Urinary bladder (tissue), 4 donors: ENCODE results near the gene P2RX6. TPM values are rescaled to one million over a fixed set of nuclear protein-coding genes. Genes with fewer than 3 reads are reported as not detected.

ENCODE experiments used
- DNase-seq: peaks from one replicate; pipeline ENCODE4 v3.0.0-alpha.2; 2015; ENCODE audit errors: extremely low spot score
- H3K27ac ChIP-seq: one replicate; pipeline ENCODE4 v1.5.1; 2013; ENCODE audit warnings: low read depth, mild to moderate bottlenecking, moderate library complexity
- H3K36me3 ChIP-seq: one replicate; pipeline ENCODE4 v1.6.1; 2013; ENCODE audit warnings: mild to moderate bottlenecking, moderate library complexity; ENCODE audit not compliant: insufficient read depth
- H3K4me1 ChIP-seq: one replicate; pipeline ENCODE4 v1.6.1; 2013; ENCODE audit warnings: mild to moderate bottlenecking, moderate library complexity; ENCODE audit not compliant: insufficient read depth
- H3K4me3 ChIP-seq: one replicate; pipeline ENCODE4 v1.5.1; 2013; ENCODE audit warnings: low read depth, low read length
- WGBS: extraction: QIAGEN DNeasy Blood & Tissue Kit; methylation state at CpG from one replicate; pipeline ENCODE4 v1.1.7; 2013; 5-methylcytosine and 5-hydroxymethylcytosine counted together
- polyA plus RNA-seq: library from polyadenylated mRNA; stranded (reverse); fragments of 200-250 nt; gene quantifications from one replicate; pipeline ENCODE4 v1.2.3, GENCODE V29; 2013
- total RNA-seq: library from RNA; depleted of rRNA; stranded (reverse); fragments of >200 nt; gene quantifications from one replicate; pipeline ENCODE4 v1.2.3, GENCODE V29; 2014
- donor health status: healthy with polysubstance abuse.
- donor health status: healthy.

P2RX6 gene
- total and polyA plus RNA-seq, 2 donors: 0.74 to 0.96 TPM

- Histone ChIP-seq H3K4me3 (no peak overlapping the region), H3K27ac (no peak overlapping the region), H3K4me1 (no peaks in the 10 kb centered on the region), H3K36me3 (no peaks in the 10 kb centered on the region)
- DNase-seq: no peak
- 81% methylated on average over 14 of the region's 14 CpGs for WGBS
Measured at GRCh38 chr22:20975541-20976290, 39.2 kb upstream of the P2RX6 start.

- 84% methylated on average over 24 of the region's 24 CpGs for WGBS
- Histone ChIP-seq H3K36me3 (no peaks in the 10 kb centered on the region), H3K27ac (no peak overlapping the region), H3K4me1 (no peaks in the 10 kb centered on the region), H3K4me3 (no peak overlapping the region)
- no peak for DNase-seq
Measured at GRCh38 chr22:20976291-20976877, 38.6 kb upstream of the P2RX6 start.

- H3K4me1 ChIP-seq: no peaks in the 10 kb centered on the region
- DNase-seq: no peak
- H3K27ac ChIP-seq: no peak overlapping the region
- 80% methylated on average over 11 of the region's 11 CpGs for WGBS
- no peak overlapping the region for H3K4me3 ChIP-seq
- no peaks in the 10 kb centered on the region for H3K36me3 ChIP-seq
Measured at GRCh38 chr22:20977019-20977418, 37.9 kb upstream of the P2RX6 start.

GRCh38 chr22:20977516-20978170, 37.3 kb upstream of the P2RX6 start:
- WGBS: 90% methylated on average over 17 of the region's 17 CpGs
- DNase-seq: no peak
- Histone ChIP-seq H3K27ac (no peak overlapping the region), H3K4me1 (no peaks in the 10 kb centered on the region), H3K4me3 (no peak overlapping the region), H3K36me3 (no peaks in the 10 kb centered on the region)

- DNase-seq: no peak
- Histone ChIP-seq H3K4me3 (no peak overlapping the region), H3K4me1 (no peaks in the 10 kb centered on the region), H3K27ac (no peak overlapping the region), H3K36me3 (no peaks in the 10 kb centered on the region)
- WGBS: 86% methylated on average over 2 of the region's 2 CpGs
Measured at GRCh38 chr22:20978419-20978818, 36.5 kb upstream of the P2RX6 start.

- no peak overlapping the region for H3K27ac ChIP-seq
- peak; percentile 46 for DNase-seq
- 10% methylated on average over 39 of the region's 39 CpGs for WGBS
Measured at GRCh38 chr22:20979243-20979809, 35.6 kb upstream of the P2RX6 start.

GRCh38 chr22:20979940-20980453, 35.0 kb upstream of the P2RX6 start:
- no peaks in the 10 kb centered on the region for H3K4me1 ChIP-seq
- WGBS: 43% methylated on average over 13 of the region's 13 CpGs
- no peak overlapping the region for H3K27ac ChIP-seq
- no peak overlapping the region for H3K4me3 ChIP-seq
- no peaks in the 10 kb centered on the region for H3K36me3 ChIP-seq
- DNase-seq: no peak

More at GRCh38 chr22:20979243-20979809, 35.6 kb upstream of the P2RX6 start:
- Histone ChIP-seq H3K4me1 (no peaks in the 10 kb centered on the region), H3K4me3 (no peak overlapping the region), H3K36me3 (no peaks in the 10 kb centered on the region)

- WGBS: 78% methylated on average over 4 of the region's 4 CpGs
- no peak for DNase-seq
- Histone ChIP-seq H3K27ac (no peak overlapping the region), H3K4me3 (no peak overlapping the region), H3K36me3 (no peaks in the 10 kb centered on the region), H3K4me1 (no peaks in the 10 kb centered on the region)
Measured at GRCh38 chr22:20980523-20980922, 34.4 kb upstream of the P2RX6 start.

GRCh38 chr22:20980938-20981722, 33.8 kb upstream of the P2RX6 start:
- Histone ChIP-seq H3K4me1 (no peaks in the 10 kb centered on the region), H3K36me3 (no peaks in the 10 kb centered on the region), H3K27ac (peak overlapping the region; percentile 89), H3K4me3 (peak overlapping the region; percentile 86)
- WGBS: 63% methylated on average over 10 of the region's 10 CpGs
- no peak for DNase-seq

GRCh38 chr22:20981787-20982562, 33.0 kb upstream of the P2RX6 start, which contains the start of gene LZTR1:
Gene LZTR1 (plus strand): TSS chr22:20982297. CDS start chr22:20982372, 75 bp downstream.
- no peaks in the 10 kb centered on the region for H3K36me3 ChIP-seq
- peak; percentile 37 for DNase-seq
- under 1% methylated on average over 87 of the region's 87 CpGs for WGBS
- peak within 1 kb of the TSS; percentile 89 for H3K27ac ChIP-seq
- H3K4me1 ChIP-seq: no peaks in the 10 kb centered on the region
- H3K4me3 ChIP-seq: peak within 1 kb of the TSS; percentile 86

GRCh38 chr22:20982563-20982882, 32.4 kb upstream of the P2RX6 start:
- Histone ChIP-seq H3K27ac (no peak overlapping the region), H3K4me1 (no peaks in the 10 kb centered on the region), H3K4me3 (peak overlapping the region; percentile 86), H3K36me3 (no peaks in the 10 kb centered on the region)
- WGBS: 2% methylated on average over 12 of the region's 12 CpGs
- no peak for DNase-seq

- WGBS: 72% methylated on average over 5 of the region's 5 CpGs
- no peak overlapping the region for H3K27ac ChIP-seq
Measured at GRCh38 chr22:20983081-20983771, 31.7 kb upstream of the P2RX6 start.

More at GRCh38 chr22:20983081-20983771, 31.7 kb upstream of the P2RX6 start:
- Histone ChIP-seq H3K36me3 (no peaks in the 10 kb centered on the region), H3K4me1 (no peaks in the 10 kb centered on the region), H3K4me3 (no peak overlapping the region)
- no peak for DNase-seq
